PC-3 (cell line): ENCODE results near the gene COL2A1. TPM values are rescaled to one million over a fixed set of nuclear protein-coding genes. Genes with fewer than 3 reads are reported as not detected.

Experiments used
- ATAC-seq: fragments of 200-7000 bp; cut with Tn5 transposase; 2 replicates; pipeline ENCODE4 v1.9.1; 2020; ENCODE audit warnings: mild to moderate bottlenecking, moderate library complexity
- BruUV-seq: library from RNA; stranded (reverse); fragments of 400-500 nt; replicated peaks from 2 replicates; lab custom pipeline; 2021; lab: Mats Ljungman, UMichigan
- CTCF ChIA-PET: fragments of 300-600 bp; sonication (Branson Sonifier 250); formaldehyde crosslinking; loops from one replicate; lab custom pipeline; 2022; ENCODE audit warnings: antibody characterized with exemption; lab: Charles Lee
- POLR2A ChIA-PET: fragments of 300-600 bp; sonication (Branson Sonifier 250); formaldehyde crosslinking; loops from one replicate; lab custom pipeline; 2022; ENCODE audit warnings: antibody characterized with exemption; ENCODE audit not compliant: unreplicated experiment; lab: Charles Lee
- DNase-seq: peaks from one replicate; pipeline ENCODE4 v3.0.0-alpha.2; 2015
- H2AFZ ChIP-seq: fragments of 300-600 bp; sonication (generic); 2 replicates; pipeline ENCODE4 v1.6.0; 2016; ENCODE audit warnings: antibody characterized with exemption, low read length
- H3F3A ChIP-seq: fragments of 300-600 bp; sonication (generic); one replicate; pipeline ENCODE4 v1.6.0; 2017; ENCODE audit warnings: antibody characterized with exemption, low read length, control low read depth, mild to moderate bottlenecking; ENCODE audit not compliant: unreplicated experiment
- H3K27ac ChIP-seq: fragments of 300-600 bp; sonication (generic); 2 replicates; pipeline ENCODE4 v1.5.1; 2016; ENCODE audit warnings: mild to moderate bottlenecking, low read length
- H3K27me3 ChIP-seq: fragments of 300-600 bp; sonication (generic); 2 replicates; pipeline ENCODE4 v1.6.1; 2016; ENCODE audit warnings: low read length, mixed read lengths
- H3K36me3 ChIP-seq: fragments of 300-600 bp; sonication (generic); 2 replicates; pipeline ENCODE4 v1.6.1; 2016; ENCODE audit warnings: low read depth, mixed run types, low read length, mixed read lengths
- H3K4me1 ChIP-seq: fragments of 300-600 bp; sonication (generic); 2 replicates; pipeline ENCODE4 v1.5.1; 2016; ENCODE audit warnings: low read length; ENCODE audit not compliant: insufficient read depth
- H3K4me2 ChIP-seq: fragments of 300-600 bp; sonication (generic); 2 replicates; pipeline ENCODE4 v1.6.0; 2016; ENCODE audit warnings: low read length
- H3K4me3 ChIP-seq: fragments of 300-600 bp; sonication (generic); 2 replicates; pipeline ENCODE4 v1.5.1; 2016; ENCODE audit warnings: mild to moderate bottlenecking, low read length, mixed read lengths
- H3K79me2 ChIP-seq: fragments of 300-600 bp; sonication (generic); 2 replicates; pipeline ENCODE4 v1.6.1; 2017; ENCODE audit warnings: low read length, mixed read lengths
- H3K9ac ChIP-seq: fragments of 300-600 bp; sonication (generic); 2 replicates; pipeline ENCODE4 v1.6.0; 2016; ENCODE audit warnings: mild to moderate bottlenecking, low read length
- H3K9me2 ChIP-seq: fragments of 300-600 bp; sonication (generic); replicated peaks from 2 replicates; pipeline ENCODE4 v1.6.1; 2016; ENCODE audit warnings: mixed run types, low read length, mixed read lengths
- H3K9me3 ChIP-seq: fragments of 300-600 bp; sonication (generic); 2 replicates; pipeline ENCODE4 v1.6.1; 2016; ENCODE audit warnings: low read length, mixed read lengths
- H4K20me1 ChIP-seq: fragments of 300-600 bp; sonication (generic); 2 replicates; pipeline ENCODE4 v1.6.1; 2016; ENCODE audit warnings: low read length, mixed read lengths
- CTCF ChIP-seq: fragments of 300-600 bp; sonication (generic); conservative IDR thresholded peaks from 2 replicates; pipeline ENCODE4 v1.5.1; 2017; ENCODE audit warnings: antibody characterized with exemption, low read depth, mild to moderate bottlenecking, low read length
- EZH2 ChIP-seq: fragments of 300-600 bp; sonication (generic); IDR thresholded peaks from one replicate; pipeline ENCODE4 v1.6.1; 2017; ENCODE audit warnings: antibody characterized with exemption, mild to moderate bottlenecking, low read length; ENCODE audit not compliant: unreplicated experiment
- EZH2phosphoT487 ChIP-seq: fragments of 300-600 bp; sonication (generic); IDR thresholded peaks from 2 replicates; pipeline ENCODE4 v1.6.1; 2018; ENCODE audit warnings: mild to moderate bottlenecking, antibody characterized with exemption, low read length, borderline replicate concordance
- intact Hi-C: fragments of 100-400 bp; cut with micrococcal nuclease; formaldehyde crosslinking; loops from 2 replicates; pipeline ENCODE4 v1.9.0; 2023
- total RNA-seq: library from RNA; depleted of rRNA; stranded (reverse); fragments of >200 nt; gene quantifications from 2 replicates; pipeline ENCODE4 v1.2.3, GENCODE V29; 2014

Gene COL2A1
- total RNA-seq, 1 experiment from 2014 or later = 6.7 TPM

- no peaks in the 10 kb centered on the region for H3K27me3 ChIP-seq
- H3K4me1 ChIP-seq = no peaks in the 10 kb centered on the region
- ATAC-seq (no peak), DNase-seq (no peak)
- intact Hi-C loops = no loop called here
- no peaks in the 10 kb centered on the region for H3K36me3 ChIP-seq
- no peaks in the 10 kb centered on the region for H3K9me2 ChIP-seq
- ChIA-PET CTCF (no interaction called here), POLR2A (no interaction called here)
- no peak for TF ChIP-seq EZH2
- TF ChIP-seq EZH2phosphoT487 = no peak
- no peak for TF ChIP-seq CTCF
- no peak overlapping the region for H2AFZ ChIP-seq
- BruUV-seq = no TSS peak
- H3F3A ChIP-seq = no peaks in the 10 kb centered on the region
- H3K79me2 ChIP-seq = no peaks in the 10 kb centered on the region
- no peak overlapping the region for H3K4me3 ChIP-seq
- H4K20me1 ChIP-seq = no peaks in the 10 kb centered on the region
- H3K9me3 ChIP-seq = no peaks in the 10 kb centered on the region
- no peak overlapping the region for H3K27ac ChIP-seq
- no peak overlapping the region for H3K4me2 ChIP-seq
- no peak overlapping the region for H3K9ac ChIP-seq
Observed at GRCh38 chr12:47989666-47990065, 14.6 kb downstream of the COL2A1 start.

GRCh38 chr12:47989023-47989417 is 15.3 kb downstream of the COL2A1 start:
- ChIA-PET CTCF (no interaction called here), POLR2A (no interaction called here)
- Histone ChIP-seq H3F3A (no peaks in the 10 kb centered on the region), H3K9me2 (no peaks in the 10 kb centered on the region), H3K79me2 (no peaks in the 10 kb centered on the region), H3K4me1 (no peaks in the 10 kb centered on the region), H3K36me3 (no peaks in the 10 kb centered on the region), H3K4me2 (no peak overlapping the region), H3K4me3 (no peak overlapping the region), H4K20me1 (no peaks in the 10 kb centered on the region), H2AFZ (no peak overlapping the region), H3K9me3 (no peaks in the 10 kb centered on the region), H3K9ac (no peak overlapping the region), H3K27me3 (no peaks in the 10 kb centered on the region), H3K27ac (no peak overlapping the region)
- no TSS peak for BruUV-seq
- no peak for TF ChIP-seq EZH2phosphoT487
- TF ChIP-seq CTCF = no peak
- TF ChIP-seq EZH2 = no peak
- DNase-seq (no peak), ATAC-seq (no peak)
- intact Hi-C loops = no loop called here

GRCh38 chr12:47988073-47989022 is 15.9 kb downstream of the COL2A1 start:
- ChIA-PET CTCF (no interaction called here), POLR2A (no interaction called here)
- Histone ChIP-seq H3F3A (no peaks in the 10 kb centered on the region), H4K20me1 (no peaks in the 10 kb centered on the region), H2AFZ (no peak overlapping the region), H3K9ac (no peak overlapping the region), H3K4me1 (no peaks in the 10 kb centered on the region), H3K4me2 (no peak overlapping the region), H3K4me3 (no peak overlapping the region), H3K9me2 (no peaks in the 10 kb centered on the region), H3K27ac (no peak overlapping the region), H3K36me3 (no peaks in the 10 kb centered on the region), H3K27me3 (no peaks in the 10 kb centered on the region), H3K9me3 (no peaks in the 10 kb centered on the region), H3K79me2 (no peaks in the 10 kb centered on the region)
- ATAC-seq = no peak
- TF ChIP-seq EZH2 (no peak), EZH2phosphoT487 (no peak), CTCF (no peak)
- no peak for DNase-seq
- intact Hi-C loops = no loop called here
- BruUV-seq = no TSS peak
